ENCODE data around the gene EHMT2.

Gene EHMT2

GRCh38 chr6:31905041-31905440, 7.5 kb upstream of the EHMT2 start:
- no peak for TF ChIP-seq CTCF (IDR thresholded peaks at IDR 0.05)
- H3K36me3 ChIP-seq, result no peaks in the 10 kb centered on the region
- no peaks in the 10 kb centered on the region for H3K9me3 ChIP-seq
- H3K27me3 ChIP-seq, result peaks cover 44% of the 10 kb centered on the region
- H3K27ac ChIP-seq, result no peak overlapping the region
- no peak overlapping the region for H3K4me3 ChIP-seq (ENCODE audit: low read depth in 1 of 2, low read length in 1 of 2)
- H3K4me1 ChIP-seq (ENCODE audit: control insufficient read depth in 1 of 2, insufficient read depth in 1 of 2, low read depth in 1 of 2, low read length in 1 of 2), result peaks cover 19 to 20% of the 10 kb centered on the region in 2 experiments

- Histone ChIP-seq H3K27ac (no peak overlapping the region), H3K27me3 (peaks cover 44% of the 10 kb centered on the region), H3K4me3 (ENCODE audit: low read depth in 1 of 2, low read length in 1 of 2) (no peak overlapping the region), H3K4me1 (ENCODE audit: control insufficient read depth in 1 of 2, insufficient read depth in 1 of 2, low read depth in 1 of 2, low read length in 1 of 2) (peaks cover 24% of the 10 kb centered on the region in 2 experiments), H3K9me3 (no peaks in the 10 kb centered on the region), H3K36me3 (no peaks in the 10 kb centered on the region)
- no peak for TF ChIP-seq CTCF (IDR thresholded peaks at IDR 0.05)
Measured at GRCh38 chr6:31903957-31904356, 6.5 kb upstream of the EHMT2 start.

- Histone ChIP-seq H3K27me3 (peaks cover 44% of the 10 kb centered on the region), H3K9me3 (no peaks in the 10 kb centered on the region), H3K4me1 (ENCODE audit: control insufficient read depth in 1 of 2, insufficient read depth in 1 of 2, low read depth in 1 of 2, low read length in 1 of 2) (peaks cover 35 to 37% of the 10 kb centered on the region in 2 experiments), H3K4me3 (ENCODE audit: low read depth in 1 of 2, low read length in 1 of 2) (peak within 1 kb of the TSS; percentile 70 to 72), H3K27ac (peak within 1 kb of the TSS; percentile 13), H3K36me3 (no peaks in the 10 kb centered on the region)
- no peak for TF ChIP-seq CTCF (IDR thresholded peaks at IDR 0.05)
Measured at GRCh38 chr6:31901953-31902643, 4.6 kb upstream of the EHMT2 start, which contains the start of gene ZBTB12. TSS of gene ZBTB12 (minus strand) at chr6:31902086. CDS start at chr6:31901305, 781 bp downstream.

- Histone ChIP-seq H3K27me3 (peaks cover 39% of the 10 kb centered on the region), H3K27ac (no peak overlapping the region), H3K36me3 (no peaks in the 10 kb centered on the region), H3K4me1 (ENCODE audit: control insufficient read depth in 1 of 2, insufficient read depth in 1 of 2, low read depth in 1 of 2, low read length in 1 of 2) (peaks cover 35 to 37% of the 10 kb centered on the region in 2 experiments), H3K4me3 (ENCODE audit: low read depth in 1 of 2, low read length in 1 of 2) (peak overlapping the region; percentile 70 to 72), H3K9me3 (no peaks in the 10 kb centered on the region)
- no peak for TF ChIP-seq CTCF (IDR thresholded peaks at IDR 0.05)
Measured at GRCh38 chr6:31901415-31901952, 4.0 kb upstream of the EHMT2 start.

GRCh38 chr6:31900917-31901414, 3.5 kb upstream of the EHMT2 start:
- Histone ChIP-seq H3K9me3 (no peaks in the 10 kb centered on the region), H3K27ac (no peak overlapping the region), H3K4me3 (ENCODE audit: low read depth in 1 of 2, low read length in 1 of 2) (peak overlapping the region; percentile 70 to 72), H3K36me3 (no peaks in the 10 kb centered on the region), H3K4me1 (ENCODE audit: control insufficient read depth in 1 of 2, insufficient read depth in 1 of 2, low read depth in 1 of 2, low read length in 1 of 2) (peaks cover 35 to 37% of the 10 kb centered on the region in 2 experiments), H3K27me3 (peaks cover 34% of the 10 kb centered on the region)
- TF ChIP-seq CTCF (IDR thresholded peaks at IDR 0.05), result no peak

All from neutrophil (primary cell).